Coronary artery (tissue), 2 donors: ENCODE data around the gene TANGO2.

Experiments used
- DNase-seq: peaks from one replicate; pipeline ENCODE4 v3.0.0-alpha.2; 2017; ENCODE audit warnings: low spot score
- H3K27ac ChIP-seq, 2 donors: fragments of 200-600 bp; sonication (generic); one replicate each; pipeline ENCODE4 v1.5.1; 2016 to 2019
- H3K4me3 ChIP-seq: fragments of 200-600 bp; sonication (generic); 2 replicates; pipeline ENCODE4 v1.5.1; 2016; ENCODE audit warnings: mild to moderate bottlenecking, moderate library complexity
- TF ChIP-seq, protein P1 (sequence below): fragments of 200-600 bp; sonication (generic); IDR thresholded peaks from one replicate; pipeline ENCODE4 v1.5.1; 2019; ENCODE audit warnings: antibody characterized with exemption

Gene TANGO2

GRCh38 chr22:20083891-20084546 lies 63.1 kb downstream of the TANGO2 start:
- Histone ChIP-seq H3K27ac (no peak overlapping the region), H3K4me3 (no peak overlapping the region)
- DNase-seq, result no peak
- TF ChIP-seq, protein P1, sequence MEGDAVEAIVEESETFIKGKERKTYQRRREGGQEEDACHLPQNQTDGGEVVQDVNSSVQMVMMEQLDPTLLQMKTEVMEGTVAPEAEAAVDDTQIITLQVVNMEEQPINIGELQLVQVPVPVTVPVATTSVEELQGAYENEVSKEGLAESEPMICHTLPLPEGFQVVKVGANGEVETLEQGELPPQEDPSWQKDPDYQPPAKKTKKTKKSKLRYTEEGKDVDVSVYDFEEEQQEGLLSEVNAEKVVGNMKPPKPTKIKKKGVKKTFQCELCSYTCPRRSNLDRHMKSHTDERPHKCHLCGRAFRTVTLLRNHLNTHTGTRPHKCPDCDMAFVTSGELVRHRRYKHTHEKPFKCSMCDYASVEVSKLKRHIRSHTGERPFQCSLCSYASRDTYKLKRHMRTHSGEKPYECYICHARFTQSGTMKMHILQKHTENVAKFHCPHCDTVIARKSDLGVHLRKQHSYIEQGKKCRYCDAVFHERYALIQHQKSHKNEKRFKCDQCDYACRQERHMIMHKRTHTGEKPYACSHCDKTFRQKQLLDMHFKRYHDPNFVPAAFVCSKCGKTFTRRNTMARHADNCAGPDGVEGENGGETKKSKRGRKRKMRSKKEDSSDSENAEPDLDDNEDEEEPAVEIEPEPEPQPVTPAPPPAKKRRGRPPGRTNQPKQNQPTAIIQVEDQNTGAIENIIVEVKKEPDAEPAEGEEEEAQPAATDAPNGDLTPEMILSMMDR, result no peak

- Histone ChIP-seq H3K27ac (no peak overlapping the region), H3K4me3 (no peak overlapping the region)
- no peak for DNase-seq
- TF ChIP-seq, protein P1, result no peak
Observed at GRCh38 chr22:20084547-20085413, 63.9 kb downstream of the TANGO2 start.

GRCh38 chr22:20085651-20086050 lies 64.7 kb downstream of the TANGO2 start:
- TF ChIP-seq, protein P1, result no peak
- DNase-seq, result no peak
- no peak overlapping the region for H3K4me3 ChIP-seq
- no peak overlapping the region for H3K27ac ChIP-seq

DNA sequence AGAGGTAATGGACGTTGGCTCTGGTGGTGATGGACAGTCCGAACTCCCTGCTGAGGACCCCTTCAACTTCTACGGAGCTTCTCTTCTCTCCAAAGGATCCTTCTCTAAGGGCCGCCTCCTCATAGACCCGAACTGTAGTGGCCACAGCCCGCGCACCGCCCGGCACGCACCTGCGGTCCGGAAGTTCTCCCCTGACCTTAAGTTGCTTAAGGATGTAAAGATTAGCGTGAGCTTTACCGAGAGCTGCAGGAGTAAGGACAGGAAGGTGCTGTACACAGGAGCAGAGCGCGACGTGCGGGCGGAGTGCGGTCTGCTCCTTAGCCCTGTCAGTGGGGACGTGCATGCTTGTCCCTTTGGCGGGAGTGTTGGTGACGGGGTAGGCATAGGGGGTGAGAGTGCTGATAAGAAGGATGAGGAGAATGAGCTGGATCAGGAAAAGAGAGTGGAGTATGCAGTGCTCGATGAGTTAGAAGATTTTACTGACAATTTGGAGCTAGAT lies 65.2 kb downstream of the TANGO2 start:
- no peak for DNase-seq
- Histone ChIP-seq H3K4me3 (no peak overlapping the region), H3K27ac (no peak overlapping the region)
- TF ChIP-seq, protein P1, result no peak

DNA sequence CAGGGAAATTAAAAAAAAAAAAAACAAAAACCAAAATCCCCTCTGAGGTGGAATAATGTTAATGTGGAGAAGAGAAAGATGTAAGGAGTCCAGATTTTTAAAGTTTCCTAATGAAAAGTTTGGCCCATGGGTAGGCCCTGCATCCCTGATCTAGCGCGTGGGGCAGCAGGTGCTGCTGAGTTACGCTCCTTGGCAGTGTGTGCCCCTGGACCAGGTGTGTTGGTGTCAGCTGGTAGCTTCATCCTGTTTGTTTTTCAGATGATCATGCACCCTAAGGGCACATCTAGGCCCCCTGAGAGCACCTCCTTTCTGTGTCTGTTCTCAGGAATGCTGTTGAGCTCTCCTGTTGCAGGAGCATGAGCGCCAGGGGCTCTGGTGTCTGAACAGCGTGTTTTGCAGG lies 65.9 kb downstream of the TANGO2 start:
- TF ChIP-seq, protein P1, result no peak
- H3K4me3 ChIP-seq, result no peak overlapping the region
- H3K27ac ChIP-seq, result no peak overlapping the region
- DNase-seq, result no peak

GRCh38 chr22:20087319-20088262 lies 66.7 kb downstream of the TANGO2 start:
- Histone ChIP-seq H3K4me3 (no peak overlapping the region), H3K27ac (no peak overlapping the region)
- DNase-seq, result no peak
- TF ChIP-seq, protein P1, result no peak
